GM12892 (cell line): Measurements from ENCODE around the gene CLDN20. TPM values are rescaled to one million over a fixed set of nuclear protein-coding genes. Genes with fewer than 3 reads are reported as not detected.
A peak's percentile ranks its signal among the peaks of the same experiment; 100 is the strongest.
"Not testable (repeated sequence)": the region's sequence is repeated elsewhere in the genome, so short reads cannot be mapped to it uniquely, and the experiment has no call there.

Experiments
- DNase-seq: peaks from one replicate; pipeline ENCODE4 v3.0.0; 2011; ENCODE audit not compliant: insufficient read length
- FAIRE-seq: peaks from 2 replicates; lab custom pipeline; 2011; peaks lifted over from hg19 to GRCh38; lab: Jason Lieb, UNC
- POLR2A ChIP-seq: IDR thresholded peaks from 2 replicates; pipeline ENCODE4 v1.6.1; 2011; ENCODE audit warnings: low read depth, low read length, control low read depth
- POLR2AphosphoS5 ChIP-seq: IDR thresholded peaks from 2 replicates; pipeline ENCODE4 v1.6.1; 2011; ENCODE audit warnings: low read depth, low read length, control low read depth
- TAF1 ChIP-seq: IDR thresholded peaks from 2 replicates; pipeline ENCODE4 v1.6.1; 2011; ENCODE audit warnings: low read depth, mild to moderate bottlenecking, control low read depth, low read length, borderline replicate concordance
- polyA plus RNA-seq: library from polyadenylated mRNA; unstranded; fragments of >200 nt; gene quantifications from one replicate; pipeline ENCODE4 v1.2.1, GENCODE V29; 2012; ENCODE audit warnings: missing spikeins, inconsistent platforms; ENCODE audit not compliant: missing spikeins

Gene CLDN20, protein sequence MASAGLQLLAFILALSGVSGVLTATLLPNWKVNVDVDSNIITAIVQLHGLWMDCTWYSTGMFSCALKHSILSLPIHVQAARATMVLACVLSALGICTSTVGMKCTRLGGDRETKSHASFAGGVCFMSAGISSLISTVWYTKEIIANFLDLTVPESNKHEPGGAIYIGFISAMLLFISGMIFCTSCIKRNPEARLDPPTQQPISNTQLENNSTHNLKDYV
- polyA plus RNA-seq: 0.81 TPM

DNA sequence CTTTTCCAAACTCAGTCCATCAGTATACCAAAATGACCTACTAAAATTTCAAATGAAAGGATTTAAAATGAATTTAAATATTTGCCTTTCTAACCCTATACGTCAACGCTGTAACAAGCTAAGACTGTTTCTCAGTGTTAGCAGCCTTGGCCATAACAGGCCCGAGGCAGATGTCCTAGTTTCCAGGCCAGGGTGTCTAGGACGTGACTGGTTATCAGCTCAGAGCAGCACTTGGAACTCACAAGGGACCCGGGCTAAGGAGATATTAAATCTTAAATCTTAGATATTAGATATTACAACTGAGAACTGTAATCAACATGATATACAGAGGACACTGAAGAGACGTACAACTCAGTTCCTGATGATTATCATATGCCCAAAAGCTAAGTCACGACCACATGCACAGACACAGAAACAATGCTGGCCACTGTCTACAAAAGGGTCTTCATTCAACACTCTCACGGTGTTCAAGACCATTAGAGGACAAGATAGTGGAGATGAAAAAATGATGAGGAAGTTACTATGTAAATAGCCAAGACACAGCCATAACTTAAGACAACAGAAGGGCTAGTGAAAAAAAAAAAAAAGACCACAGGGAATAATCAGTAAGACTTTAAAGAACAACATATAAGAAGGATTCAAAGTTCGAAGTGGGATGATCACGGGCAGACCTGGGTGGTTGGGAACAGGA lies at the start of gene CLDN20:
TSS of gene CLDN20 (plus strand) at position 641 of the 691 bp plus-strand sequence. CDS start 11,707 bp downstream, outside the sequence.
- no peak for DNase-seq
- no peak for FAIRE-seq
- TF ChIP-seq TAF1 (no peak), POLR2A (no peak), POLR2AphosphoS5 (no peak)

DNA sequence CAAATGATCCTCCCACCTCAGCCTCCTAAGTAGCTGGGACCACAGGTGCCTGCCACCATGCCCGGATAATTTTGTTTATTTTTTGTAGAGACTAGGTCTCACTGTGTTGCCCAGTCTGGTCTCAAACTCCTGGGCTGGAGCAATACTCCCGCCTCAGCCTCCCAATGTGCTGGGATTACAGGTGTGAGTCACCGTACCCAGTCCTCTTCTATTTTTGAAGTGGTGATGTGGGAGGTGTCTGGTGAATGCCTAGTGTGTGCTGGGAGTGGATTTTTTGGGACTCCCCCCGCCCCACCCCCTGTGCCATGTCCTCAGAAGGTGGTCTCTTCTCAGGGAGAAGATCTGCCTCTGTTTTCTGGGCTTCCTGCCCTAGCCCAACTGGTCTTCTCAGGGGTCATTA lies 47.9 kb upstream of the CLDN20 start:
- no peak for TF ChIP-seq POLR2AphosphoS5
- TF ChIP-seq TAF1: no peak
- no peak for TF ChIP-seq POLR2A
- DNase-seq: no peak
- no peak for FAIRE-seq

DNA sequence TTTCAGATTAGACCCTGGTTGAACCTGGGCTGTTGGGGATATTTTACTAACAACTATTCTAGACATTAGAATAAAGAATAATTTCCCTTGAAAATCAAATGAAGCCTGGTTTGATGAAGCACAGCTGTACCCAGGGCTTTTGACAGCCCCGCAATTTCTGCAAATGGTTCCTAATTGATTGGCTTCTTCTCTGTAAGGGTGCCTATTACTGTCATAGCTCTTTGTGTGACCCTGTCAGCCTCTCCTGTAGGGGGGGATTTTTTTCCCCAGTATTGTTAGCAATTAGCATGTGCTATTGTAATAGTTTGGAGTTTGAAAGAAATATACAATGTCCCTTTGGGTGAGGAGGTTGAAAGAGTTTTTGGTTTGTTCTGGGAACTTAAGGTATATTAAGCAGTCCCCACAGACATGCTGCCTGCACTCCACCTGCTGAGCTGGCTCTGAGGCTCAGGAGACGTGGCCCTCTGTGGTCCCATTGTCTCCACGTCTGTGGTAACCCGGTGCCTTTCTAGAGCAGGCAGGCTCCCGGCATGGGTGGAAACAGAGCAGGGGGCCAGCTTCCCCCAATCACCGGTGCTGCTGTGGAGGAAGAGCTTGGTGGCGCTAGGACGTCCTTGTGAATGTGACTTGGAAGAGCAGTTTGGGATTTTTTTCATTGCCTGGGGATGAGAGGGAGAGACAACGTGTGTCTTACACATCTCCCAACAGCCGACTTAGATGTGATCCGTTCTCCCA lies 47.3 kb upstream of the CLDN20 start:
- TF ChIP-seq TAF1 (no peak), POLR2A (no peak), POLR2AphosphoS5 (no peak)
- FAIRE-seq: no peak
- no peak for DNase-seq

DNA sequence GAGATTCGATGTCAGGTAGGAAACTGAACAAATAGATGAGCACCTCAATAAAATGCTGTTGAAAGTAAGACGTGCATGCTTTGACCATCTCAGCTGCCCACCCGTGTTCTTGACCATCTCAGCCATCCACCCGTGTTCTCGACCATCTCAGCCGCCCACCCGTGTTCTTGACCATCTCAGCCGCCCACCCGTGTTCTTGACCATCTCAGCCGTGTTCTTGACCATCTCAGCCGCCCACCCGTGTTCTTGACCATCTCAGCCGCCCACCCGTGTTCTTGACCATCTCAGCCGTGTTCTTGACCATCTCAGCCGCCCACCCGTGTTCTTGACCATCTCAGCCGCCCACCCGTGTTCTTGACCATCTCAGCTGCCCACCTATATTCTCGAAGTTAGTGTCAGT lies 45.1 kb upstream of the CLDN20 start:
- not testable (repeated sequence) for FAIRE-seq, DNase-seq

DNA sequence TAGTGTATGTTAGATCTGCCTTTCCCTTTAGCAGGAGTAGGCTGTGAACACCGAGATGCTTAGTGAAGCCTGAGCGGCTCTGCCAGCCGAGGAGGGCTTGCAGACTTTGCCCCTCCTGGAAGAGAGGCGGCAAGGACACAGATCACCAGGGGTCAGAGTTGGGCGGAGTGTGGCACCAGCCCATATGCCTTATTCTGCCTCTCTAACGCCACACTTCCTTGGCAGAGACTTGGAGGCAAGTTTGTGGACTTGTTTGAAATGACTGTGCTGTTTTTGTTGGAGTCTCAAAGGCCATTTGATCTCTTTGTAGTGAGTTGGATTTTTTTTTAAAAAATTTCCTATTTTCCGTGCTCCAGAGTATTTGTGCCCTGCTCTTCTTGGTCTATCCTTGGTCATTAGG lies 44.5 kb upstream of the CLDN20 start:
- FAIRE-seq (no peak), DNase-seq (no peak)
- TF ChIP-seq POLR2A (no peak), TAF1 (no peak), POLR2AphosphoS5 (no peak)

DNA sequence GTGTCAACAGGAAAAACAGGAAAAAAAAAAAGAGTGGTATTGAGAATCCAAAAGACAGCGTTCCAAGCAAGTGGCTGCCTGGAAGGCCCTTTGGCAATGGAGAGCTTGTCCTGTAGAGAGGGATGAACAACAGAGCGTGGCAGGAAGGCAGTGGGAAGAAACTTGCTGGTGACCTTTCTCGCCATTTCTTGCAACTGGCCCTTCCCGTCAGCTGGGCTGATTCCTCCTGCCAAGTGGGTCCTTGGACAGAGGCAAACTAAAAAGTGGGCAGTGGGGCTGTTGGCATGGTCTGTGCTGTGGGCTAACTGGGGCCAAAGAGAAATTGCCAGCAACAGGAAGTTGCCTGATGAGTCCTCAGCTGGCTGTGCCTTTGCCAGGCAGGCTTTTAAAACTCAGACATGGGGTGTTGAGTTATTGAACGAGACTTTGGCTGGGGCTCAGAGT lies 43.9 kb upstream of the CLDN20 start:
- TF ChIP-seq POLR2AphosphoS5 (no peak), POLR2A (no peak), TAF1 (no peak)
- no peak for FAIRE-seq
- DNase-seq: no peak

DNA sequence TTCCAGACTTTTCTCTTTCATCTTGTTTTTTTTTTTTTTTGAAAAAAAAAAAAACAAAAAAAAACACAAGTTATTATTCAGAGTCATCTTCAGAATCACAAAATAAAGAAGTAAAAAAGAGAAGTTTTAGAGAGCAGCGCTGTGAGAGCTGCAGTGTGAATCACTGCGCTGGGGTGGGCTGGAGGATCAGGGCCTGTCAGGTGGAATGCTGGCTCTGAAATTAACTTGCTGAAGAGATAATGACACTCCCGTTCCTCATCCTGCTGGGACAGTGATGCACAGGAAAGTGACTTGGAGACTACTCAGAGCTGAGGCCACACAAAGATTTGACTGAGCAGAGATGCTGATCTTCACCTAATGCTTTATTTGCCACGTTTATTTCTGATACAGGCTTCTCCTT lies 42.7 kb upstream of the CLDN20 start:
- TF ChIP-seq TAF1 (no peak), POLR2AphosphoS5 (no peak), POLR2A (no peak)
- DNase-seq: no peak
- no peak for FAIRE-seq

DNA sequence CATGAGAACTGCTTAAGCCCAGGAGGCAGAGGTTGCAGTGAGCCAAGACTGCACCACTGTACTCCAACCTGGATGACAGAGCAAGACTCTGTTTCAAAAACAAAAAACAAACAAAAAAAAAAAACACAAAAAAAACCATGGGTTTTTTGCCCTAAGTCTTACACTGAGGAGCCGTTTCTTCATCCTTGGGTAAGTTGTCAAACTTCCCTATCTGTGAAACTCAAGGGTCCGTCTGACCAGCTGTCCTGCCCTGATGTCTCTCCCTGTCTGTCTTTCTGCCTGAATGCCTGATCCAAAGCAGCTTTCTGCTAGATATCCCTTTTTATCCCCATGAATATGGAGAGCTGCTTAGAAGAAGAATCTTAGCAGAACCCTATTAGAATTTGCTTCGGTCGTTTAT lies 41.3 kb upstream of the CLDN20 start:
- no peak for FAIRE-seq
- TF ChIP-seq POLR2AphosphoS5: no peak
- no peak for TF ChIP-seq POLR2A
- TF ChIP-seq TAF1: no peak
- DNase-seq: no peak

DNA sequence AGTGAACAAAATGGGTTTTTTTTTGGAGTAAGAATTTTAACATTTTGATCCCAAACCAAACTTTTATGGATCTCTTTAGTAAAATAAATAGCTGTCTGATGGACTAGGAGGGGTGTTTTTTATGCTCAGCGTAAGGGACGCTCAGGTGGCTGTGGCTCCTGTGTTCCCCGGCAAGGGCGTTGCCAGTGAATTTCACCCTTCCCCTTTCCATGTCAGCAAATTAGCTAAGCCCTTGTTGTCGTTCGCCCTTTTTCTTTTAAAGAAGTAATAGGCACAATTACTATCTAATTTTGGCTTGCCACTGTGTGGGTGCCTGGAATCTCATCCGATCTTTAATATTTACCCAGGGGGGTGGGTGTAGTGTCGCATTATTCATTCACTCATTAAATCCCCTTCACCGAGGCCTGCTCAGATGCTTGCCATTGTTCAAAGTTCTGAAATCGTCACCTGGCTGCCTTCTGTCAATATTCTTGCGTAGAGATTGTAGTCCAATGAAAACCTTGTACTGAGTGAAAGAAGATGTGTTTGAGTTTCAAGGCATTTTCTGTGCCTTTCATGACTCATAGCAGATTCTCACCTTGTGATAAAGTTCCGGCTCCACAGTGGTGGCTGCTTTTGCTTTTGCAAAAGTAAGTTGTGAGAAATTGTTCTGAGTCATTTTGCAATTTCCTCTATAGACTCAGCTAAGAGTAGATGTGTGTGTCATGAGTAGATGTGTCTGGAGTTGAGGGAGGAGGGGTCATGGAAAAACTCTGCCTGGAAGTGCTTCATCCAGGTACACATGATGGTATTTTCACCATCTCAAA lies 40.0 kb upstream of the CLDN20 start:
- FAIRE-seq (peak; percentile 96), DNase-seq (peak; percentile 34)
- TF ChIP-seq TAF1: no peak
- TF ChIP-seq POLR2A: no peak
- TF ChIP-seq POLR2AphosphoS5: no peak

DNA sequence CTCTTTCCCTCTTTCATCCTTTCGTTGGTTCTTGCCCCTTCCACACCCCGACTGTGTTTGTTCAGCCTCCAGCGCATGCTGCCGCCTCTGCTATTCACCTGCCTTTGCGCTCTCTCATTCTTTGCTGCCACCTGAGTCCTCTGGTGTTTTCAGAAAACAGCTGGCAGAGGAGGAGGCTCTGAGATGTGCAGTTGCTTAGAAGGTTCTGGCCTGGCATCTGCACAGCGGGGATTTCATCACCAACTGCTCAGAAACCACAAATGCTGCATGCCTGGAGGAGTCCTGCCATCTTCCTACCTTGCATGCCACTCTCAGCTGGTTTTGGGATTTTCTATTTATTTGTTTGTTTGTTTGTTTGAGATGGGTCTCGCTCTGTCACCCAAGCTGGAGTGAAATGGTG lies 39.2 kb upstream of the CLDN20 start:
- TF ChIP-seq POLR2AphosphoS5: no peak
- FAIRE-seq (no peak), DNase-seq (no peak)

DNA sequence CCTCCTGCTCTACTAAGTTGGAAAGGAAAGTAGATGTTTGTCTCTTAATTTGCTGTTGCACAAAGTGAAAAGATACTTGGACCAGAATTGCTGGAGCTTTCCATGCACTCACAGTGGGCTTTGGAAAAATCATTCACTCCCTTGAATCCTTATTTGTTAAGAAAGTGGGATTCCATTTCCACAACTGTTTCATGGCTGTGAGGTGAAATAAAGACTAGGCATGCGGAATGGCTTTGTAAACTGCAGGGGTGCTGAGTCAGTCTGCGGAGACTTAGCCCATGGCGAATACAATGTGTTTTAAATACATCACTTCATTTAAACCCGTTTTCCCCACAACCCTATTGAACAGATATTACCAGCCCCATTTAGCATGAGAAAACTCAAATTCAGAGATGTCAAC lies 36.8 kb upstream of the CLDN20 start:
- TF ChIP-seq TAF1 (no peak), POLR2A (no peak), POLR2AphosphoS5 (no peak)
- FAIRE-seq: no peak
- DNase-seq: no peak
